Prostate gland (tissue), 2 donors: Measurements from ENCODE around the gene LGALS4. TPM values are rescaled to one million over a fixed set of nuclear protein-coding genes. Genes with fewer than 3 reads are reported as not detected.
A peak's percentile ranks its signal among the peaks of the same experiment; 100 is the strongest.
"Not testable (repeated sequence)": the region's sequence is repeated elsewhere in the genome, so short reads cannot be mapped to it uniquely, and the experiment has no call there.

Experiments
- DNase-seq: peaks from one replicate; pipeline ENCODE4 v3.0.0-alpha.2; 2019; ENCODE audit warnings: low spot score
- H3K27ac ChIP-seq, 2 donors: fragments of 200-600 bp; sonication (generic); 2 replicates each; pipeline ENCODE4 v1.5.1; 2017 to 2019
- H3K27me3 ChIP-seq: fragments of 200-600 bp; sonication (generic); replicated peaks from 2 replicates; pipeline ENCODE4 v1.5.1; 2019; ENCODE audit not compliant: insufficient read depth
- H3K36me3 ChIP-seq, 2 donors: fragments of 200-600 bp; sonication (generic); 1 replicate in 1 of 2; 2 replicates in 1 of 2; pipeline versions ENCODE4 v1.5.1 to v1.8.1; 2017 to 2019
- H3K4me1 ChIP-seq: fragments of 200-600 bp; sonication (generic); replicated peaks from 2 replicates; pipeline ENCODE4 v1.5.1; 2019
- H3K4me3 ChIP-seq, 2 donors: fragments of 200-600 bp; sonication (generic); 2 replicates each; pipeline ENCODE4 v1.5.1; 2017 to 2019
- H3K9me3 ChIP-seq: fragments of 200-600 bp; sonication (generic); 2 replicates; pipeline ENCODE4 v1.5.1; 2017
- POLR2A ChIP-seq: fragments of 450-650 bp; IDR thresholded peaks from one replicate; pipeline ENCODE4 v1.6.1; 2016; ENCODE audit warnings: antibody characterized with exemption, mild to moderate bottlenecking
- POLR2AphosphoS5 ChIP-seq: sonication (generic); formaldehyde crosslinking; IDR thresholded peaks from one replicate; pipeline ENCODE4 v1.6.1; 2017; ENCODE audit warnings: antibody characterized with exemption
- WGBS: methylation state at CpG from one replicate; pipeline ENCODE4 v1.1.5; 2018; 5-methylcytosine and 5-hydroxymethylcytosine counted together
- intact Hi-C: fragments of 100-400 bp; cut with DNase I; formaldehyde crosslinking; loops from one replicate; pipeline ENCODE4 v1.14.2; 2022
- total RNA-seq, 2 donors: library from RNA; depleted of rRNA; stranded (reverse); fragments of >200 nt; gene quantifications; one replicate each; pipeline ENCODE4 v1.1.0, GENCODE V29; 2016
- TF ChIP-seq, protein P1 (sequence below), 4 experiments: fragments of 200-600 bp in 2 of 4; fragments of 450-650 bp in 2 of 4; sonication (generic) in 2 of 4; IDR thresholded peaks; 1 replicate in 3 of 4; 2 replicates in 1 of 4; pipeline ENCODE4 v1.5.1; 2016 to 2019; ENCODE audit warnings: antibody characterized with exemption in 4 of 4, mild to moderate bottlenecking in 2 of 4, moderate library complexity in 2 of 4

The LGALS4 gene
- total RNA-seq, 2 donors from 2014 or later, result 0.91 to 3.7 TPM

- Histone ChIP-seq H3K27ac (no peak overlapping the region), H3K4me3 (no peak overlapping the region), H3K9me3 (no peaks in the 10 kb centered on the region), H3K4me1 (no peaks in the 10 kb centered on the region), H3K36me3 (no peaks in the 10 kb centered on the region), H3K27me3 (no peaks in the 10 kb centered on the region)
- TF ChIP-seq, protein P1, sequence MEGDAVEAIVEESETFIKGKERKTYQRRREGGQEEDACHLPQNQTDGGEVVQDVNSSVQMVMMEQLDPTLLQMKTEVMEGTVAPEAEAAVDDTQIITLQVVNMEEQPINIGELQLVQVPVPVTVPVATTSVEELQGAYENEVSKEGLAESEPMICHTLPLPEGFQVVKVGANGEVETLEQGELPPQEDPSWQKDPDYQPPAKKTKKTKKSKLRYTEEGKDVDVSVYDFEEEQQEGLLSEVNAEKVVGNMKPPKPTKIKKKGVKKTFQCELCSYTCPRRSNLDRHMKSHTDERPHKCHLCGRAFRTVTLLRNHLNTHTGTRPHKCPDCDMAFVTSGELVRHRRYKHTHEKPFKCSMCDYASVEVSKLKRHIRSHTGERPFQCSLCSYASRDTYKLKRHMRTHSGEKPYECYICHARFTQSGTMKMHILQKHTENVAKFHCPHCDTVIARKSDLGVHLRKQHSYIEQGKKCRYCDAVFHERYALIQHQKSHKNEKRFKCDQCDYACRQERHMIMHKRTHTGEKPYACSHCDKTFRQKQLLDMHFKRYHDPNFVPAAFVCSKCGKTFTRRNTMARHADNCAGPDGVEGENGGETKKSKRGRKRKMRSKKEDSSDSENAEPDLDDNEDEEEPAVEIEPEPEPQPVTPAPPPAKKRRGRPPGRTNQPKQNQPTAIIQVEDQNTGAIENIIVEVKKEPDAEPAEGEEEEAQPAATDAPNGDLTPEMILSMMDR (IDR thresholded peaks at IDR 0.05), result no peak
- TF ChIP-seq POLR2A (no peak), POLR2AphosphoS5 (no peak)
- DNase-seq, result no peak
- intact Hi-C loops, result no loop called here
- 86% methylated on average over 7 of the region's 7 CpGs for WGBS
Measured at GRCh38 chr19:38780443-38780842, 32.3 kb downstream of the LGALS4 start.

GRCh38 chr19:38778733-38779132 is 34.0 kb downstream of the LGALS4 start:
- WGBS, result 68% methylated on average over 7 of the region's 7 CpGs
- Histone ChIP-seq H3K27me3 (no peaks in the 10 kb centered on the region), H3K4me1 (no peaks in the 10 kb centered on the region), H3K27ac (no peak overlapping the region), H3K4me3 (no peak overlapping the region), H3K9me3 (no peaks in the 10 kb centered on the region), H3K36me3 (no peaks in the 10 kb centered on the region)
- TF ChIP-seq, protein P1 (IDR thresholded peaks at IDR 0.05), result no peak
- no peak for TF ChIP-seq POLR2AphosphoS5
- TF ChIP-seq POLR2A, result no peak
- intact Hi-C loops, result no loop called here
- no peak for DNase-seq

DNA sequence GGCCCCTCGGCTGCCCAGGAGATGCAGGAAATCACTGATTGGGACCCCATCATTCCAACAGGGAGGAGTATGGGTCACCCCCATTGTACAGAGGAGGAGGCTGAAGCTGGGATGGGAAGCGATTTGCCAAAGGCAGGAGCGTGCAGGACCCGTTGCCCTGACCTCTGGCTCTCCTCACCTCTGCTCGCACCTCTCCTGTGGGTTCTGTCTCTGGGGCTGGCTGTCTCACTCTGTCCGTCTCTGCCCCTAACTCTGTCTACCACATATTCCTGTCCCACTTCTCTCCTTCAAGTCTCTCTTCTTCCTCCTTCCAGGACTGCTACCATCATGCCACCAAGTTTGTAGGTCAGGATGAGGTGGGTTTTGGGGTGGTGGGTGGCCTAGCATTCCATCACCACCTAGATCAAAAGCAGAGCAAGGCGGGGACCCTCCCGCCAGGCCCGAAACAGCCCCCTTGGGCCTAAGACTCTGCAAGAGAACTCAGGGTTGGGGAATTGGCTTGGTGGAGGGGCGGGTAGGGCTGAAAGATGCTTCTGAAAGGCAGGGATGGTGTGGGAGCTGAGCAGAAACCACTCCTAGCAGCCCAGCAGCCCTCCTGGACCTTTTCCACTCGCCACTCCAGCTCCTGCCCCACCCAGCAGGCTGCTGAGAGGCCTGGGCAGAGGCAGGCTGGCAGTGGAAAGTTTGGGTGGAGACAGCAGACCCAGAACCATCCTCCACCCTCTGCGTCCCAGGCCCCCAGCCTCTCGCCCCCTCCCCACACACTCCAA is 38.4 kb downstream of the LGALS4 start:
- WGBS, result 85% methylated on average over 13 of the region's 13 CpGs
- TF ChIP-seq, protein P1 (IDR thresholded peaks at IDR 0.05), result no peak
- TF ChIP-seq POLR2A (no peak), POLR2AphosphoS5 (no peak)
- no peaks in the 10 kb centered on the region for H3K4me1 ChIP-seq
- H3K27ac ChIP-seq, result no peak overlapping the region
- intact Hi-C loops, result no loop called here
- H3K27me3 ChIP-seq, result no peaks in the 10 kb centered on the region
- no peaks in the 10 kb centered on the region for H3K36me3 ChIP-seq
- no peaks in the 10 kb centered on the region for H3K9me3 ChIP-seq
- H3K4me3 ChIP-seq, result no peak overlapping the region
- no peak for DNase-seq

- 76% methylated on average over 11 of the region's 14 CpGs for WGBS
- TF ChIP-seq POLR2A (no peak), POLR2AphosphoS5 (no peak)
- TF ChIP-seq, protein P1 (IDR thresholded peaks at IDR 0.05), result no peak
- H3K36me3 ChIP-seq, result no peaks in the 10 kb centered on the region
- H3K4me3 ChIP-seq, result no peak within 1 kb of the TSS
- no peaks in the 10 kb centered on the region for H3K4me1 ChIP-seq
- no peaks in the 10 kb centered on the region for H3K27me3 ChIP-seq
- DNase-seq, result no peak
- intact Hi-C loops, result no loop called here
- no peaks in the 10 kb centered on the region for H3K9me3 ChIP-seq
- no peak within 1 kb of the TSS for H3K27ac ChIP-seq
Measured at GRCh38 chr19:38773469-38774177, 39.1 kb downstream of the LGALS4 start, which contains the start of gene LGALS7. Gene LGALS7, minus strand, starts transcription at chr19:38773517. Its CDS starts 25 bp downstream, at chr19:38773492.

- H3K27ac ChIP-seq, H3K4me1 ChIP-seq, intact Hi-C loops, H3K9me3 ChIP-seq, H3K36me3 ChIP-seq, H3K4me3 ChIP-seq, DNase-seq, H3K27me3 ChIP-seq: not testable (repeated sequence)
- no CpG with 5 or more reads among the region's 30 CpGs for WGBS
Measured at GRCh38 chr19:38771569-38771968, 41.2 kb downstream of the LGALS4 start.

DNA sequence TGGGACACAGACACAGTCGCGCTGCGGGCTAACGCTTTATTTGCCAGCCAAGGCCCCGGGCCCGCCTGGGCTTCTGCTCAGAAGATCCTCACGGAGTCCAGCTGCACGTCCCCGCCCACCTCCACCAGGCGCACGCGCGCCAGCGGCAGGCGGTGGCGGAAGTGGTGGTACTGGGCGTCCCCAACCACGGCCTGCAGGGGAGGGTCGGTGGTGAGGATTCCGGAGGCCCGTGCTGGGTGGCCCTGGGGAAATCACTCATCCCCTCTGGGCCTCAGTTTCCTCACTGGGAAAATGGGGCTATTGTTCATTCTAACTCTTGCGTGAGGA is 41.8 kb downstream of the LGALS4 start:
- intact Hi-C loops, H3K9me3 ChIP-seq, H3K27ac ChIP-seq, H3K4me3 ChIP-seq, H3K27me3 ChIP-seq, H3K4me1 ChIP-seq, DNase-seq, H3K36me3 ChIP-seq: not testable (repeated sequence)
- WGBS, result 9% methylated on average over 1 of the region's 22 CpGs

GRCh38 chr19:38770228-38770948 is 42.4 kb downstream of the LGALS4 start:
- DNase-seq, H3K9me3 ChIP-seq, H3K4me1 ChIP-seq, H3K27me3 ChIP-seq, H3K36me3 ChIP-seq, H3K27ac ChIP-seq, intact Hi-C loops: not testable (repeated sequence)
- peak overlapping the region in 1 of 2 donors; percentile 13 for H3K4me3 ChIP-seq
- WGBS, result 13% methylated on average over 6 of the region's 58 CpGs
